GM21717 (cell line): ENCODE results near the gene NOL7.

ENCODE experiments used
- ATAC-seq: cut with Tn5 transposase; IDR thresholded peaks from one replicate; pipeline ENCODE4 v1.9.1; 2021; ENCODE audit warnings: mild to moderate bottlenecking, moderate library complexity; ENCODE audit not compliant: unreplicated experiment

NOL7 gene

GRCh38 chr6:13593720-13594119 lies 21.4 kb upstream of the NOL7 start:
- no peak for ATAC-seq

- no peak for ATAC-seq
These were observed 18.1 kb upstream of the NOL7 start for GRCh38 chr6:13597073-13597472.

GRCh38 chr6:13600036-13600435 lies 15.1 kb upstream of the NOL7 start:
- ATAC-seq: no peak

GRCh38 chr6:13604135-13604534 lies 11.0 kb upstream of the NOL7 start:
- no peak for ATAC-seq

GRCh38 chr6:13604546-13605416 lies 10.4 kb upstream of the NOL7 start:
- ATAC-seq: no peak

- ATAC-seq: no peak
These were observed 9.5 kb upstream of the NOL7 start for GRCh38 chr6:13605634-13606033.

DNA sequence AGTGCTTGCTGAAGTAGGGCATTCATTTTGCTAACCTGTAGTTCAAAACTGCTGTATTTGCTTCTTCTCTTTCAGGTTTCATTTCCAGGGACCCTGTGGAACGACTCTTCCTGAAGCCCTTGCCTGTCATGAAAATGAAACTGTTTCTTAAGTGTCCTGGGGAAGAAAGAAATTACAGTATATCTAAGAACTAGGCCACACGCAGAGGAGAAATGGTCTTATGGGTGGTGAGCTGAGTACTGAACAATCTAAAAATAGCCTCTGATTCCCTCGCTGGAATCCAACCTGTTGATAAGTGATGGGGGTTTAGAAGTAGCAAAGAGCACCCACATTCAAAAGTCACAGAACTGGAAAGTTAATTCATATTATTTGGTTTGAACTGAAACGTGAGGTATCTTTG lies 3.4 kb upstream of the NOL7 start:
- no peak for ATAC-seq

DNA sequence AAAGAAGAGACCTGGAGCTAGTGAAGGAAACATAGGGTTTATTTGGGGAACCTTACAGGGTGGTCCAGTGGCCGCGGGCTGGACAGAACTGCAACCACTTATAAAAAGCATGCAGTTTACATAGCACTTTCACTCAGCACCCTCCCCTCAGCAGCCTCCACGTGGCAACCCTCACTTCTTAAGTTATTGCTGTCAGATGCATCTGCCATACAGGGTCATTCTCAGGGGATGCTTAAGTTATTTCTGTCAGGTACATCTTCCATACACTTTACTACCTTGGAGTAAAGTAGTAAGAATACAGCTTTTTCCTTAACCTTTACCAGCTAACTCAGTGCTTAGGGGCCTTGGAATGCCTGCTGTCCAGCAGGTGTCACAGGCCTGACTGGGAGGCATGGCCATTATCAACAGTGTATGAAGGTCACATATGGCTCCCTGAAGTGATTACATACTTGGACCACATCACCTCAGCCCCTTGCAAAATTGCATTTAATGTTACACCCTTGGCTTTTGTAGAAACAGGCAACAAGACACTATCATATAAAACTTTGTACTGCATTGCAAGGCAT lies 2.0 kb upstream of the NOL7 start:
- no peak for ATAC-seq

DNA sequence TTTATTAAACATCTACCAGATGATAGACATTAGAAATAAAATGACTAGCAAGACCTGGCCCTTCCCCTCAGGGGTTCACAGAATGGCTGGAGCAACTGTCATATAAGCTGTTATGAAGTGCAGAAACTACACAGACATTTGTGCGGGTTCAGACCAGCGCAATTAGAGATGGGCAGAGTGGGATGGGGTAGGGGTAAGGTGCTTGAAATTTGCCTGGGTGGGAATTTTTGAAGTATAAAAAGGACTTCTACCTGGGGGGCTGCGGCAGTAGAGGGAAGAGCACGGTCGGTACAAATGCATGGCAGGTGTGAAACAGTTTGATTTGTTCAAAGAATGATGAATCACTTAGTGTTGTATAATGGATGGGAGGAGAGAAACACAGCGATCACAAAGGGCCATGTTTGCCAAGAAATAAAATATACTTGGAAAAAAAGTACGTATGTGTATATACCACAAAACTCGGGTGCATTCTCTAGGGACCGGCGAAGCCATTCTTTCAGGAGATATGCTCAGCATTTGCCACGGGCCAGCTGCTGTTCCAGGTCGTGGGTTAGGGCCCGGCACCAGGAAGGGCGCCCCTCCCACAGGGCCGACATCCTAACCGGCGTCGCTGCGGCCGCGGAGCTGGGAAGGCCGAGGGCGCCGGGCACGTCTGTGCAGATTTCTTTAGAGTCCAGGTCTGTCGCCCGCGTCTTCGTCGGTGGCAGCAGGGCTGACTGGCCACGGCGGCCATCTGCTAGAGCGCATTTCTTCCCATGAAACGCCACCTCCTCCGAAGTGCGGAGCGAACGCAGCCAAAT lies 809 bp upstream of the NOL7 start:
- ATAC-seq: peak; percentile 21

GRCh38 chr6:13615792-13616120 lies 621 bp downstream of the NOL7 start:
- ATAC-seq: peak; percentile 26

GRCh38 chr6:13617066-13617465 lies 1.9 kb downstream of the NOL7 start:
- ATAC-seq: no peak

- ATAC-seq: no peak
These were observed 9.7 kb downstream of the NOL7 start for GRCh38 chr6:13624871-13625288.

- ATAC-seq: no peak
These were observed 14.5 kb downstream of the NOL7 start for GRCh38 chr6:13629459-13630116.

- ATAC-seq: no peak
These were observed 15.4 kb downstream of the NOL7 start for GRCh38 chr6:13630499-13630898.

DNA sequence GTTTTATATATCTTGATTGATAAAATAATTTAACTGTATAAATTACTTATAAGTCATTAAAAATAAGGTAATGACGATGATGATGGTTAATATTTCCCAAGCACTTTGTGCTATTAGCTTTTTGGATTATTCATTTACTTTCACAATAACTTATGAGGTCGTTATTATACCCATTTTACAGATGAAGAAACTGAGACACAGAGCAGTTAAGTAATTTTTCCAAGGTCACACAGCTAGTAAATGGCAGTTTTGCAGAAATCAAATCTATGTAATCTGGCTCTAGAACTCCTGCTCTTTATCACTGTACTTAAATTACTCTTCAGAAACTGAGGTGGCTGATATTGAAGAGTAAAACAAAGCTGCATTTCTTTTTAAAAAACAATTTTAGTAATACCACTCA lies 18.2 kb downstream of the NOL7 start:
- ATAC-seq: no peak

GRCh38 chr6:13635948-13636658 lies 21.0 kb downstream of the NOL7 start:
- ATAC-seq: no peak

- no peak for ATAC-seq
These were observed 22.9 kb downstream of the NOL7 start for GRCh38 chr6:13638014-13638413.

DNA sequence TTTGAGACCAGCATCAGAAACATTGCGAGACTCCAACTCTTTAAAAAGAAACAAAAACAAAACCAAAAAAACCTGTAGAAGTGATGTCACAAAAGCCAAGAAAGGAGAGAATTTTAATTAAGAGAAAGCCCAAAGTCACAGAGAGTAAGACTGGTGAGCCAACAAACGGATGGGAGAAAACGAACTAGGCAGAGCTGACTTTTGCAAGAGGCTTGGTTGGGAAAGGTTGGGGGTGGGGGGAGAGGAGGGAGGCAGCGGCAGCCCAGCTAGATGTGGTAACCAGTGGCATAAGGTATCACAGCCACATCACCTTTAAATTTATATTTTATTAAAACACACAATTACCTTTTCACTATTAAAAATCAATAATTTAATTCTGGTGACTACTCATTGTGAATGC lies 23.5 kb downstream of the NOL7 start:
- no peak for ATAC-seq

- ATAC-seq: no peak
These were observed 26.2 kb downstream of the NOL7 start for GRCh38 chr6:13641315-13641714.

GRCh38 chr6:13643125-13643524 lies 28.0 kb downstream of the NOL7 start:
- no peak for ATAC-seq

DNA sequence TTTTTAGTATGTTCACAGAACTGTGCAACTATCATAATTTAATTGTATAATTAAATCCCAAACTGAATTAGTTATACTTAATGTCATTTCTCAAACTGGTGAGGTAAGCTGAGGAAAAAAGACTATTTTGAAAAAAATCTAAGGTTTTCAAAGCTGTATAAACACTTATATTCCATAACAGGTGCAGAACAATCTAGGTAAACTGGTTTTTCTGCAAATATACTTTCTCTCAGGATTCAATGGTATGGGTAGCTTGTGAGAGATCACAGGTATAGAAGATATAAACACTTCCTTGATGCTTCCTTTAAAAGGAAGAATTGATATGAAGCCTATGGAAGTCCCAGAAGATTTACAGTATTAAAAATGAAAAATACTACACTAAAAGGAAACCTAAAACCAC lies 33.7 kb downstream of the NOL7 start:
- ATAC-seq: no peak
